GM21737 (cell line): ENCODE data around the gene SCAF8.
"Not testable (repeated sequence)": the region's sequence is repeated elsewhere in the genome, so short reads cannot be mapped to it uniquely, and the experiment has no call there.

Experiments used
- ATAC-seq: cut with Tn5 transposase; IDR thresholded peaks from one replicate; pipeline ENCODE4 v1.9.1; 2021; ENCODE audit warnings: mild to moderate bottlenecking, moderate library complexity; ENCODE audit not compliant: unreplicated experiment

SCAF8 gene

DNA sequence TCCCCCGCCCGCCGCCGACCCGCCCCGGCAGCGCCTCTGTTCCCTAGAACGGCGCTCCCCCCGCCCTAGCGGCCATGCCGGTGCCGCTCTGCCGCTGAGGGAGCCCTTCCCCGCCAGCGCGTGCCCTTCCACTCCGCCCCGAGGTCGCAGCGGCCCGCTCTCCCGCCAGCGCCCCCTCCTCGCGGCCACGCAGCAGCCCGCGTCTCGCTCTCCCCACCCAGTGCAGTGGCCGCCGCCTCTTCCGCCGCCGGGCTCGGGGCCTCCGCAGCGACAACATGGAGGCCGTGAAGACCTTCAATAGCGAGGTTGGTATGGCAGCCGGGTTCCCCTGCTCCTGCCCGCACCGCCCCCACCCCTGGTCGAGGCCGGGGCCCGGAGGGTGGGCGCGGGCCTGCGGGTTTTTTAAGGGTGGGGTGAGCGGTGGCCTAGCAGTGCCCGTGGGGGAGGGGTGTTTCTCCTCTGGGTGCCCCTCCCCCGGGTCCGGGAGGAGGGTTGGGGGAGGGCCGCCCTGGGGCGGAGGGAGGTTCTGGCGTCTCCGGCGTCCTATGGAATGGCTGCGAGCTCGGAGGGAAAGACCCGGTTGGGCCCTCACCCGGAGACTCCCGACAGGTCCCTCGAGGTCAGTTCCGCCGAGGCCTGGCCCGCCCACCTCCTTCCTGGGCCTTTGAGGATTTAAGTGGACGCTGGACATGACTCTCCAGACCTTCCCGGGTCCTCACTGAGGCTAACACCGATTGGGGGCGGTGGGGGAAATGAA, 588 bp downstream of the SCAF8 start:
- ATAC-seq = peak; percentile 69

GRCh38 chr6:154736618-154737259, 3.5 kb downstream of the SCAF8 start:
- ATAC-seq = no peak

DNA sequence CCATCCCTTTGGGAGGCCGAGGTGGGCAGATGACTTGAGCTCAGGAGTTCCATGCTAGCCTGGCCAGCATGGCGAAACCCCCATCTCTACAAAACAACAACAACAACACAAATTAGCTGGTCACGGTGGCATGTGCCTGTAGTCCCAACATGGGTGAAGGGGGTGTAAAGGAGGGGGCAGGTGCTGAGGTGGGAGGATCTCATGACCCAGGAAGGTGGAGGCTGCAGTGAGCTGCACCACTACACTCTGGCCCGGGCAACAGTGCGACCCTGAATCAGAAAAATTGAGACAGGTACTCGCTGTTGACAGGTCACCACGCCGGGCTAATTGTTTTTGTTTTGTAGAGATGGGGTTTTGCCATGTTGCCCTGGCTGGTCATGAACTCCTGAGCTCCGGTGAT, 4.2 kb downstream of the SCAF8 start:
- ATAC-seq = no peak

DNA sequence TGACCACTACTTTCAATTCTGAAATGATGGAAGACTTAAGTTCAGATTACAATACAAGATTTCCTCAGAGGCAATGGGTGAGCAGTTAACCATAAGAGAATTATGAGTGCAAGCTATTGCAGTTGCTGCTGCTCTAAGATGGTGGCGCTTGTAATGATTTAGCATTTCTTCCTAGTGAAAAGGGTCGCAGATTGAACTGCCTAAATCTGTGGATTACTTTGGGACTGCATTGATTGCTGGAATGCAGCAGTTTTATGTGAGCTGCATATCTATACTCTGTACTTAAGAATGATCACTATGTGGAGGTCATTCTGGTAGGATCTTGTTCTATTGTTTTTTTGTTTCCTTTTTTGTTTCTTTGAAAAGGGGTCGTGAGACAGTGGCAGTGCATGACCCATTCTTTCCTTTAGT, 5.3 kb downstream of the SCAF8 start:
- no peak for ATAC-seq

DNA sequence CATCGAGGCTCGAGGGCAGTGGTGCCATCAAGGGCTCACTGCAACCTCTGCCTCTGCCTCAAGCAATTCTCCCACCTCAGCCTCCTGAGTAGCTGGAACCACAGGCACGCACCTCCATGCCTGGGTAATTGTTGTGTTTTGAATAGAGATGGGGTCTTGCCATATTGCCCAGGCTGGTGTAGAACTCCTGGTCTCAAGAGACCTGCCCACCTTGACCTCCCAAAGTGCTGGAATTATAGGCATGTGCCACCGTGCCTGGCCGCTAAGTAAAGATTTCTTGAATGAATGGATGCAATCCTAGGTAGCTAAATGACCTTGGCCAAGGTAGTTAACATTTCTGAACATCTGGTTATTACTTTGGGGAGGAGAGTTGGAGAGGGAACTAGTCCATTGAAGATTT, 7.4 kb downstream of the SCAF8 start:
- no peak for ATAC-seq

- ATAC-seq = no peak
Observed at GRCh38 chr6:154742891-154743290, 9.7 kb downstream of the SCAF8 start.

DNA sequence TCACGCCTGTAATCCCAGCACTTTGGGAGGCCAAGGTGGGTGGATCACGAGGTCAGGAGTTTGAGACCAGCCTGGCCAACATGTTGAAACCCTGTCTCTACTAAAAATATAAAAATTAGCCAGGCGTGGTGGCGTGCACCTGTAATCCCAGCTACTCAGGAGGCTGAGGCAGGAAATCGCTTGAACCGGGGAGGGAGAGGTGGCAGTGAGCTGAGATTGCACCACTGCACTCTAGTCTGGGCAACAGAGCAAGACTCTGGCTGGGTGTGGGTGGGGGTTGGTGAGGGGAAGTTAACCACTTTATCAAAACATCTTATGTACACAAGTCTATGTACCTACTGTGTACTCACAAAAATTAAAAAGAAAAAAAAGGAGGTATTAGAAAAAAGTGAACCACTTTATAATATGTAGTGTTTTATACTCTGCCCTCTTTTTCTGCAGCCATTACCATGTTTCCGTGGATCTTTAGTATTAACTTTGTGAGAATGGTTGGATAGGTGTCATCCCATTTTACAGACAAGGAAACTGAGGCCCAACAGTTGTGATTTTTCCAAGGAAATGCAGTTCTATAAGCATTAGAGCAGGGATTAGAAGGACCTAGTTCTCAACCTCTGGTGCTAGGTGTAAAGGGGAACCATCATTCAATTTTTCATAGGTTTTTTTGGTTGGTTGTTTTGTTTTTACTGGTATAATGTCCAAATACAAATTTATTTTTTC, 11.0 kb downstream of the SCAF8 start:
- not testable (repeated sequence) for ATAC-seq

GRCh38 chr6:154745243-154745642, 12.0 kb downstream of the SCAF8 start:
- ATAC-seq = no peak

- no peak for ATAC-seq
Observed at GRCh38 chr6:154749341-154749740, 16.1 kb downstream of the SCAF8 start.

- ATAC-seq = no peak
Observed at GRCh38 chr6:154751011-154751800, 18.0 kb downstream of the SCAF8 start.

GRCh38 chr6:154752022-154752421, 18.8 kb downstream of the SCAF8 start:
- no peak for ATAC-seq

DNA sequence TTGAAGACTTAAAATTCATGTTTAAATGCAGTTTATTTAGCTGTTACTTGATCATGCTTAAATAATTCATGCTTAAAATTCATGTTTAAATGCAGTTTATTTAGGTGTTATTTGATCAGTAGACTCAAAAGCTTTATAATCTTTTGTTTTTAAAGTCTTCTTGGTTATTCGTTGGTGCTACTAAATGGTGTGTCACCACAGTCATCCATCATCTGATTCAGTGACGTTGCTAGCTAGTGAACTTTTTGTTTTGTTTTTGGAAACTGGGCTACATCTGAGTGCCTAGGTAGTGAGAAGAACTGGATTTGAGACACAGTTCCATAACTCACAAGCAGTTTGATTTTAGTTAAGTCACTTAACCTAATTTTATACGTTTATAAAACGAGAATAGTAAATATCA, 20.9 kb downstream of the SCAF8 start:
- no peak for ATAC-seq

DNA sequence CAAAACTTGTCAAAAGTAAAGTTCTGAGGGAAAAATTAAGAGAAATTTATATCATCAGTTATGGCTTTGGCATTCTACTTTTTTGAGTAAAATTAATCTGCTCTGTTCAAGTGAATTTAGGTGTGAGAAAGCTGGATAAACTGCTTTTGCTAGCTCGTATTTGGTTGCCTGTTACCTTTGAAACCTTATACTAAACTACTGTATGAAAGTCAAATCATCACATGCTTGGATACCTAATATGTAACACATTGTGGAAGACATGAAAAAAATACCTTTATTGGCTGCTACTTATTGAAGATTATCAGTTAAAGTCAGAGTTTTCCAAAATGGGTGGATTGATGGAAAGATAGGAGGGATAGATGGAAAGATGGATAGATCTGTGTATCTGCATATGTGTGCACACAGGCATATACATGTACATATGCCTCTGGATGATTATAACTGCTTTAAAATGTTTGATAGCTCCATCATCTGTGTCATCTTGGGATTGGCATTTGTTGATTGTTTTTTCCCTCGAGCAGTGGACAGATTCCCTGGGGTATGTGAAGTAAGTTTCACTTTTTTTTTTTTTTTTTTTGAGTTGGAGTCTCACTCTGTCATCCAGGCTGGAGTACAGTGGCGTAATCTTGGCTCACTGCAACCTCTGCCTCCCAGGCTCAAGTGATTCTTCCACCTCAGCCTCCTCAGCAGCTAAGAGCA, 24.3 kb downstream of the SCAF8 start:
- no peak for ATAC-seq

- ATAC-seq = no peak
Observed at GRCh38 chr6:154758125-154758524, 24.9 kb downstream of the SCAF8 start.

GRCh38 chr6:154763650-154764049, 30.4 kb downstream of the SCAF8 start:
- no peak for ATAC-seq

DNA sequence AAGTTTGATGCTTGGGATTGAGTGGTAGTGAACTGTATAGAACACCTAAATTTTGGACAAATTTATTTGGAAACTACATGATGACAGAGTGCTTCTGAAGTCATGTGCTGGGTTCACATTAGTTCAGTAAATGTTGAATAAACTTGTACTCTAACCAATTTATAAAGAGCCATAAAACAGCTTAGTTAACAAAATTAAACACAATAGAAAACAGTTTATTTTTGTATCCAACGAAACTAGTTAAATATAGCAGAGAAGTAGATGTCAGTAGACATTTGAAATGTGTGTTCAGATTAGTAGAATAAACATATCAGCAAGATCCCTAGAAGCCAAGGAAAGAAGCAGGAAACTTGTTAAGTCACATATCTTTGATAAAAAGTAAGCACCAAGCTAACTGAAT, 32.1 kb downstream of the SCAF8 start:
- ATAC-seq = no peak

DNA sequence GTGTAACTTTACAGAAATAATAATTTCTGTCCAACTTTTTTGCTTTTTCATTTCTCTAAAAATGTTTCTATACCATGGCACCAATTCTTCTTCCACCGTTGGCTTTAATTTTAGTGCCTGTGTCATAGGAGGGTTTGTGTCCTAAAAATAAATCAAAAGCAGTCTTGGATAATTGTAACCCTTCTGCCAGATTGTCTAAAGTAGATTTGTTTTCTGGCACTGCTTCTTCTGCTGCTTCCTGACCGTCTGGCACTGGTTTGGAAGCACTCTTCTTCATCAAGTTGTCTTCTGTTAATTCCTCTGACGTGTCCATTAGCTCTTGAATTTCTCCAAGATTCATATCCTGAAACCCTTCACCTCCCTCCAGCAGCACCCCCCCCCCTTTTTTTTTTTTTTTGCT, 33.1 kb downstream of the SCAF8 start:
- no peak for ATAC-seq

DNA sequence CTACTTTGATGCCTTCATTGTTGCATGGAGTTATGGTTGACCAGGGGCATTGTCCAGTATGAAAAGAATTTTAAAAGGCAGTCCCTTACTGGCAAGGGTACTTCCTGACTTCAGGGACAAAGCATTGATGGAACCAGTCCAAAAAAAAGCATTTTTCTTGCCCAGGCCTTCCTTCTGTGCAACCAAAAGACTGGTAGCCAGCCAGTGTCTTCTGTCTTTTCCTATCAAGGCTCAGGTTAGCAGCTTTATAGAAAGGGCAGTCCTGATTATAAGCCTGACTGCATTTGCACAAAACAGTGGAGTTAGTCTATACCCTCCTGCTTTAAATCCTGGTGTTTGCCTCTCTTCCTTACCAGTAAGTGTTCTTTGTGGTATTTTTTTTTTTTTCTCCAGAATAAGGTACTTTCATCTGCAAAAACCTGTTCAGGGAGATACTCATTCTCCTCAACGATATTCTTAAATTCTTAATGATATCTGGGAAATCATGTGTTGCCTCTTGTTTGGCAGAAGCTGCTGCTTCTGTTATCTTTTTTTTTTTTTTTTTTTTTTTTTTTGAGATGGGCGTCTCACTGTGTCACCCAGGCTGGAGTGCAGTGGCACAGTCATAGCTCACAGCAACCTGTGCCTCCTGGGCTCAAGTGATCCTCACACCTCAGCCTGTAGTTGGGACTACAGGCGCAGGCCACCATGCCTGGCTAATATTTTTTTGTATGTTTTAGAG, 33.9 kb downstream of the SCAF8 start:
- no peak for ATAC-seq

DNA sequence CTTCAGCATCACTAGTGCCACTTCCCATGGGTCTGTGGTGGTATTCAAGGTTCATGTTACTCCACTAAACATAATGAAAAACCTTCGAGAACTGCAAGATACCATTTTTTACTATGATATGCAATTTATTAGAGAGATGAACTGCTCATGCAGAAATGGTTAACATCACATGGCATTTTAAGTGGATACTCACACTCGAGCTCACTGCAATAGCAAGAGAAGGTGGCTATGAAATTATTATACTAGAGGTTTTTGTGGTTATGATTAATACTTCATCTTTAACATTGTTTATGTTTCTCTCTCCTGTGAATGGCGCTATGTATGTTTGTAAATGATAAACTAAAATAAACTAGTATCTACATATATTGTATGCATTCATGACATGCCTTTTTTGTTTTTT, 35.1 kb downstream of the SCAF8 start:
- no peak for ATAC-seq

DNA sequence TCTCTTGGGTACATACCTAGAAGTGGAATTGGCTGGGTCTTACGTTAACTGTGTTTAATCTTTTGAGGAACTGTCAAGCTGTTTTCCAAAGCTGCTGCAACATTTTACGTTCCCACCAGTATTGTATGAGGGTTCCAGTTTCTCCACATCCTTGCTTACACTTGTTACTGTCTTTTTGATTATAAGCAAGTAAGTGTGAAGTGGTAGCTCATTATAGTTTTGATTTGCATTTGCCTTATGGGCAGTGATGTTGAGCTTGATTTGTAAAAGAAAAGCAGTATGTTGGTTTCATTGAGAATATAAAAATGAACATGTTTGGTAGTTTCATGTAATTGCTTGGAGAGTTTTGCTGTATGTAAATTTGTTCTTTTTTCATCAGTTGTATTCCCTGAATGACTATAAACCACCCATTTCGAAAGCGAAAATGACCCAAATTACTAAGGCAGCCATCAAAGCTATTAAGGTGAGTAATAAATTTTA, 40.4 kb downstream of the SCAF8 start:
- peak; percentile 92 for ATAC-seq
